ENCODE data around the gene OAS2.

OAS2 gene

GRCh38 chr12:113041560-113041959, 63.2 kb downstream of the OAS2 start:
- DNase-seq (ENCODE audit: extremely low read depth, low read depth) = no peak
- no peak for TF ChIP-seq CTCF (IDR thresholded peaks at IDR 0.05; ENCODE audit: low read depth, low read length)

- TF ChIP-seq CTCF (IDR thresholded peaks at IDR 0.05; ENCODE audit: low read depth, low read length) = no peak
- no peak for DNase-seq (ENCODE audit: extremely low read depth, low read depth)
These were observed 64.9 kb downstream of the OAS2 start for GRCh38 chr12:113043240-113043639.

- no peak for TF ChIP-seq CTCF (IDR thresholded peaks at IDR 0.05; ENCODE audit: low read depth, low read length)
- DNase-seq (ENCODE audit: extremely low read depth, low read depth) = no peak
These were observed 66.2 kb downstream of the OAS2 start for GRCh38 chr12:113044516-113044915.

- peak; percentile 80 for TF ChIP-seq CTCF (IDR thresholded peaks at IDR 0.05; ENCODE audit: low read depth, low read length)
- DNase-seq (ENCODE audit: extremely low read depth, low read depth) = peak; percentile 29
These were observed 70.4 kb downstream of the OAS2 start for GRCh38 chr12:113048716-113049127.

- TF ChIP-seq CTCF (IDR thresholded peaks at IDR 0.05; ENCODE audit: low read depth, low read length) = peak; percentile 8
- no peak for DNase-seq (ENCODE audit: extremely low read depth, low read depth)
These were observed 71.8 kb downstream of the OAS2 start for GRCh38 chr12:113049976-113050742.

- no peak for TF ChIP-seq CTCF (IDR thresholded peaks at IDR 0.05; ENCODE audit: low read depth, low read length)
- no peak for DNase-seq (ENCODE audit: extremely low read depth, low read depth)
These were observed 72.5 kb downstream of the OAS2 start for GRCh38 chr12:113050795-113051194.

- no peak for DNase-seq (ENCODE audit: extremely low read depth, low read depth)
- no peak for TF ChIP-seq CTCF (IDR thresholded peaks at IDR 0.05; ENCODE audit: low read depth, low read length)
These were observed 73.4 kb downstream of the OAS2 start for GRCh38 chr12:113051759-113052158.

All from AG09319 (cell line).